Lower leg skin (tissue), 4 donors: ENCODE measurements around the gene CST3. TPM values are rescaled to one million over a fixed set of nuclear protein-coding genes. Genes with fewer than 3 reads are reported as not detected.
A peak's percentile ranks its signal among the peaks of the same experiment; 100 is the strongest.

Source experiments
- DNase-seq, 2 donors: peaks; one replicate each; pipeline ENCODE4 v3.0.0-alpha.2; 2019; ENCODE audit warnings: low spot score in 2 of 2
- H3K4me3 ChIP-seq: fragments of 200-600 bp; sonication (generic); 2 replicates; pipeline ENCODE4 v1.5.1; 2017; ENCODE audit warnings: mild to moderate bottlenecking, low read depth; ENCODE audit not compliant: poor library complexity, severe bottlenecking
- POLR2A ChIP-seq, 2 donors: fragments of 450-650 bp; IDR thresholded peaks; one replicate each; pipeline ENCODE4 v1.6.1; 2016 to 2017; ENCODE audit warnings: antibody characterized with exemption in 2 of 2, mild to moderate bottlenecking in 1 of 2, moderate library complexity in 1 of 2
- WGBS, 2 donors: methylation state at CpG; one replicate each; pipeline ENCODE4 v1.1.5; 2018; 5-methylcytosine and 5-hydroxymethylcytosine counted together
- intact Hi-C: fragments of 100-400 bp; cut with DNase I; formaldehyde crosslinking; loops from one replicate; pipeline ENCODE4 v1.15.0; 2023; ENCODE audit warnings: low total_unique reads
- total RNA-seq, 4 donors: library from RNA; depleted of rRNA; stranded (reverse); fragments of >200 nt; gene quantifications; one replicate each; pipeline ENCODE4 v1.1.0, GENCODE V29; 2016
- TF ChIP-seq, protein P1 (sequence below), 3 donors: fragments of 450-650 bp; IDR thresholded peaks; one replicate each; pipeline ENCODE4 v1.5.1; 2016; ENCODE audit warnings: antibody characterized with exemption in 3 of 3, mild to moderate bottlenecking in 3 of 3, moderate library complexity in 2 of 3

Gene CST3
- total RNA-seq, 4 donors from 2014 or later: 348 to 760 (median 498) TPM

DNA sequence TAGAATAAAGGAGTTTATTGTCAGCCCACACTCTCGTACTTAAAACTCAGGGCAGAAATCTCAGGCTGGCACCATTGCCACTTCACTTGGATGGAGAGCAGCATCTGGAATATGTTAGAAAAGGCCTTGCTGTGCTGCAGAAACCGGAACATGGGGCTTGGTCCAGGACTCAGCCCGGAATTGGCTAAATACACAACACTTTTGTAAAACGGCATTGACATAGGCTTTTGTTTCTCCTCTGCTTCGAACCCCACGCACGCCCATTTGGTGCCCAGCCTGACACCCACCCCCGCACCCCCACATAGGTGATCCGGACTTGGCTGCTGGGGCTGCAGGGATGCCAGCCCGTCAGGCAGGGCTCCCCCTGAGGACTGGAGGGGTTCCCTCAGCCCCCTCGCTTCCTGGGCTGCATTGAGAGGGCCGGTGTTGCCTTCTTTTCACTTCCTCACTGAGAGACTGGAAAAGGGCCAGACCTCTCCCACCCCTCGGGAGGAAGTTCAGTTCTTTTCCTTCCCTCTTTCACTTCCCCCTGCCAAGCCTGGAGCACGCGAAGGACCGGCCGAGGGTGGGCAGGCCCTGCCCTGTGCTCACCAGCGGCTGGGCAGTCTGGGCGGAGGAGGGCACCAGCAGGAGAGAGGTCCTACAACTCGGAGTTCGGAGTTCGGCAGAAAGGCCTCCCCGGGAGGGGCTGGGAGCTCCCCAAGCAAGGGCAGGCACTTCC lies 17.9 kb upstream of the CST3 start:
- TF ChIP-seq, protein P1, sequence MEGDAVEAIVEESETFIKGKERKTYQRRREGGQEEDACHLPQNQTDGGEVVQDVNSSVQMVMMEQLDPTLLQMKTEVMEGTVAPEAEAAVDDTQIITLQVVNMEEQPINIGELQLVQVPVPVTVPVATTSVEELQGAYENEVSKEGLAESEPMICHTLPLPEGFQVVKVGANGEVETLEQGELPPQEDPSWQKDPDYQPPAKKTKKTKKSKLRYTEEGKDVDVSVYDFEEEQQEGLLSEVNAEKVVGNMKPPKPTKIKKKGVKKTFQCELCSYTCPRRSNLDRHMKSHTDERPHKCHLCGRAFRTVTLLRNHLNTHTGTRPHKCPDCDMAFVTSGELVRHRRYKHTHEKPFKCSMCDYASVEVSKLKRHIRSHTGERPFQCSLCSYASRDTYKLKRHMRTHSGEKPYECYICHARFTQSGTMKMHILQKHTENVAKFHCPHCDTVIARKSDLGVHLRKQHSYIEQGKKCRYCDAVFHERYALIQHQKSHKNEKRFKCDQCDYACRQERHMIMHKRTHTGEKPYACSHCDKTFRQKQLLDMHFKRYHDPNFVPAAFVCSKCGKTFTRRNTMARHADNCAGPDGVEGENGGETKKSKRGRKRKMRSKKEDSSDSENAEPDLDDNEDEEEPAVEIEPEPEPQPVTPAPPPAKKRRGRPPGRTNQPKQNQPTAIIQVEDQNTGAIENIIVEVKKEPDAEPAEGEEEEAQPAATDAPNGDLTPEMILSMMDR (IDR thresholded peaks at IDR 0.05): no peak
- TF ChIP-seq POLR2A (IDR thresholded peaks at IDR 0.05): no peak
- no peak overlapping the region for H3K4me3 ChIP-seq
- WGBS, 2 donors: 27 to 44% methylated on average over 23 of the region's 23 CpGs
- peak in 1 of 2 donors; percentile 88 for DNase-seq
- intact Hi-C loops: no loop called here

DNA sequence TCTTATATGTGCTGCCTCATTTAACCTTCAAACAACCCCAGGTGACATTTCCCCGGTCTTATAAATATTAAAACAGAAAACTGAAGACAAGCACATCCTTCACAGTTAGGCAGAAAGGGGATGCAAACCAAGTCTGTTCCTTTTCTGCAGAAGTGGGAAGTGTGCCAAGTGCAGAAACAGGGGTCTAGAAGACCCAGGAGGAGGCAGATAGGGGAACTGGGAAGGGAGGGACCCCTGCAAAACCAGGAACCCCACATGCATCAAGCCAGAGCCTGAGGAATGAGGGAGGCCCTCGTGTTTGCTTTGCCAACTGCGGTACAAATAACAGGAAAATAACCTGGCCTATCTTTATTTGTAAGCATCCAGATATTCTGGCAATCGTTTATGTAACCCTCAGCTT lies 17.0 kb upstream of the CST3 start:
- WGBS, 2 donors: 43 to 45% methylated on average over 4 of the region's 4 CpGs

DNA sequence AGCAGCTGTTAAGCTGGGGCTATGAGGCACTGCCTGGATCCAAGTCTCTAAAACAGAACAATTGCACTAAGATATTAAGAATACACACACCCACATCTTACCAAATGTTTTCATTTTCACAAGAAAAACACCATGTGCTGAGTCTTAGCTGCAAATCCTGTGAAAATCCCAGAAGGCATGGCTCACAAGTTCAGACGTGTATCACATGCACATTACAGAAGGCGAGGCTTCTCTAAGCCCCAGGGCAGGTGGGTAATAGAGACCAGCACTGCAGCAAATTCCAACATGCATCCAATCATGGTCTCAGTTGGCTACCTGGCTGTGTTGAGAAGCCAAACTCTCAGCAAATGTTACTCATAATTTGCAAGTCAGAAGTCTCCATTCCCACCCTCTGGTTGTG lies 16.2 kb upstream of the CST3 start:
- WGBS, 2 donors: 18 to 35% methylated on average over 2 of the region's 2 CpGs
- no peak overlapping the region for H3K4me3 ChIP-seq

More for the DNA sequence above, 17.0 kb upstream of the CST3 start:
- intact Hi-C loops: no loop called here
- peak in 1 of 2 donors; percentile 39 for DNase-seq
- H3K4me3 ChIP-seq: no peak overlapping the region
- TF ChIP-seq POLR2A (IDR thresholded peaks at IDR 0.05): no peak
- TF ChIP-seq, protein P1 (IDR thresholded peaks at IDR 0.05): no peak

DNA sequence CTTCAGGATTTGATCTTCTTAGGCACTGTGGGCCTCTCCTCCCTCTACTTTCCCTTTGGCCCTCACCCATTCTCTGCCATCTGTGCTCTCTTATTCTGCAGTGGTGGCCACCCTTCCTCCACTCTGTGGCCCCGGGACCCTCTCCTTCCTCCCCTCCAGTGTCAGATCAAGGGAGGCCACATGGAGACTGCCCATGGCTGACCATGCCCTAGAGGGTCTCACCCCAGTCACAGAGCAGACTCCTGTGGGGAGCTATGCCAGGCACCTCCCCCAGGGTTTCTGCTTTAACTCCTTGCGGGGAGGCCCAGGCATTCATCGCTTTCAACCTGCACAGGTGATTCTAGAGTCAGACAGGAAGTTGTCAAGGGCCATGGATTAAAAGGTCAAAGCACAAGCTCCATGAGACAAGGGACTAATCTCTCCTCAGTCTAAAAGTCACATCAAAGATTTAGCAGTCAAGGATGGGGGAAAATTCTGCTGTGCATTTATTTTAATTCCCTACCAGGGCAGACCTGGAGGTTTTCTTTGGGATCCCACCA lies 15.7 kb upstream of the CST3 start:
- intact Hi-C loops: no loop called here
- no peak overlapping the region for H3K4me3 ChIP-seq
- TF ChIP-seq, protein P1 (IDR thresholded peaks at IDR 0.05): no peak
- no peak for TF ChIP-seq POLR2A (IDR thresholded peaks at IDR 0.05)
- DNase-seq: peak in 1 of 2 donors; percentile 56
- WGBS, 2 donors: 84 to 85% methylated on average over 3 of the region's 3 CpGs

More for the DNA sequence above, 16.2 kb upstream of the CST3 start:
- no peak for TF ChIP-seq POLR2A (IDR thresholded peaks at IDR 0.05)
- TF ChIP-seq, protein P1 (IDR thresholded peaks at IDR 0.05): no peak
- intact Hi-C loops: no loop called here
- DNase-seq: peak in 1 of 2 donors; percentile 26

DNA sequence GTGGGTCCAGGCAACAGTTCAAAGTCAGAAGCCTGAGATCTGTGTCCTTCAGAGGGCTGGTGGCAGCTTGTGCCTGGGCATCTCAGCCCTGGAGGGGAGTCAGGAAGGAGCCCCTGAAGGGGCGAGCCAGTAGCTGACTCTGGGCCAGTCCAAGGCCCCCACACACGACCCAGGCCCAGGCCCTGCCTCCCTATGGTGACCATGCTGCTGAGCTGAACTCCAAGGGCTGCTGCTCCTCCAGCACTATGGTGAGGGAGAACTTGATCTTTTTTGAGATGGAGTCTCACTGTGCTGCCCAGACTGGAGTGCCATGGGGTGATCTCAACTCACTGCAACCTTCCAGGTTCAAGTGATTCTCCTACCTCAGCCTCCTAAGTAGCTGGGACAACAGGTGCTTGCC lies 15.2 kb upstream of the CST3 start:
- H3K4me3 ChIP-seq: no peak overlapping the region
- intact Hi-C loops: no loop called here
- peak in 1 of 2 donors; percentile 29 for DNase-seq
- 86% methylated on average over 2 of the region's 2 CpGs; no CpG with 5 or more reads in 1 of the 2 donors for WGBS, 2 donors
- TF ChIP-seq POLR2A (IDR thresholded peaks at IDR 0.05): no peak
- TF ChIP-seq, protein P1 (IDR thresholded peaks at IDR 0.05): no peak
